Caco-2 (cell line): Measurements from ENCODE around the gene MSI1. TPM values are rescaled to one million over a fixed set of nuclear protein-coding genes. Genes with fewer than 3 reads are reported as not detected.
"Not testable (repeated sequence)": the region's sequence is repeated elsewhere in the genome, so short reads cannot be mapped to it uniquely, and the experiment has no call there.

Experiments
- BruUV-seq: library from RNA; stranded (reverse); fragments of 400-500 nt; replicated peaks from 2 replicates; lab custom pipeline; 2021; lab: Mats Ljungman, UMichigan
- CTCF ChIA-PET: fragments of 300-600 bp; sonication (Branson Sonifier 250); formaldehyde crosslinking; loops from one replicate; lab custom pipeline; 2022; ENCODE audit warnings: antibody characterized with exemption; lab: Charles Lee
- POLR2A ChIA-PET: fragments of 300-600 bp; sonication (Branson Sonifier 250); formaldehyde crosslinking; loops from one replicate; lab custom pipeline; 2022; ENCODE audit warnings: antibody characterized with exemption; lab: Charles Lee
- DNase-seq, 2 experiments: peaks; one replicate each; pipeline versions ENCODE4 v3.0.0 to v3.0.0-alpha.2; 2020 to 2022
- H3K27me3 ChIP-seq: replicated peaks from 2 replicates; pipeline ENCODE4 v1.6.0; 2011; ENCODE audit warnings: low read length; ENCODE audit not compliant: control insufficient read depth, insufficient read depth
- H3K36me3 ChIP-seq: 2 replicates; pipeline ENCODE4 v1.5.1; 2011; ENCODE audit warnings: low read length; ENCODE audit not compliant: control insufficient read depth, insufficient read depth
- H3K4me1 ChIP-seq: fragments of 250-450 bp; sonication (Bioruptor Pico); 2 replicates; pipeline ENCODE4 v1.5.1; 2020; ENCODE audit warnings: mild to moderate bottlenecking
- H3K4me3 ChIP-seq: 2 replicates; pipeline ENCODE4 v1.5.1; 2011; ENCODE audit warnings: low read depth, mild to moderate bottlenecking, control low read depth, low read length
- H3K9me3 ChIP-seq: fragments of 250-450 bp; sonication (Bioruptor Pico); 2 replicates; pipeline ENCODE4 v1.5.1; 2020; ENCODE audit warnings: mild to moderate bottlenecking, moderate library complexity
- H3K27ac Mint-ChIP-seq: one replicate; pipeline ENCODE4 v1.8.0; 2022; ENCODE audit warnings: mixed read lengths; ENCODE audit not compliant: unreplicated experiment
- H3K27me3 Mint-ChIP-seq: one replicate; pipeline ENCODE4 v1.8.0; 2022; ENCODE audit warnings: mixed read lengths; ENCODE audit not compliant: insufficient read depth, unreplicated experiment
- H3K36me3 Mint-ChIP-seq: one replicate; pipeline ENCODE4 v1.8.0; 2022; ENCODE audit warnings: mild to moderate bottlenecking, mixed read lengths; ENCODE audit not compliant: insufficient read depth, unreplicated experiment
- H3K4me1 Mint-ChIP-seq: one replicate; pipeline ENCODE4 v1.8.0; 2022; ENCODE audit warnings: low read depth, mixed read lengths; ENCODE audit not compliant: unreplicated experiment
- H3K4me3 Mint-ChIP-seq: one replicate; pipeline ENCODE4 v1.8.0; 2022; ENCODE audit warnings: mild to moderate bottlenecking, moderate library complexity, mixed read lengths; ENCODE audit not compliant: unreplicated experiment
- H3K9me3 Mint-ChIP-seq: one replicate; pipeline ENCODE4 v1.8.0; 2022; ENCODE audit warnings: mixed read lengths; ENCODE audit not compliant: unreplicated experiment
- intact Hi-C: fragments of 100-400 bp; cut with micrococcal nuclease; formaldehyde crosslinking; loops from one replicate; pipeline ENCODE4 v1.10.0; 2022; ENCODE audit not compliant: unreplicated experiment
- total RNA-seq: library from RNA; stranded (reverse); gene quantifications from 2 replicates; pipeline ENCODE4 v1.2.3, GENCODE V29; 2022
- TF ChIP-seq, protein P1 (sequence below), 2 experiments: fragments of 200-600 bp in 1 of 2; IDR thresholded peaks; 1 replicate in 1 of 2; 2 replicates in 1 of 2; pipeline versions ENCODE4 v1.5.1 to v1.8.0; 2011 to 2022; ENCODE audit warnings: antibody characterized with exemption in 1 of 2, control low read depth in 1 of 2, inconsistent platforms in 1 of 2, low read depth in 1 of 2, low read length in 1 of 2, mild to moderate bottlenecking in 1 of 2, moderate library complexity in 1 of 2; ENCODE audit not compliant: insufficient read depth in 1 of 2, severe bottlenecking in 1 of 2, unreplicated experiment in 1 of 2

MSI1 gene
- total RNA-seq, 1 experiment from 2014 or later = 24.8 TPM

DNA sequence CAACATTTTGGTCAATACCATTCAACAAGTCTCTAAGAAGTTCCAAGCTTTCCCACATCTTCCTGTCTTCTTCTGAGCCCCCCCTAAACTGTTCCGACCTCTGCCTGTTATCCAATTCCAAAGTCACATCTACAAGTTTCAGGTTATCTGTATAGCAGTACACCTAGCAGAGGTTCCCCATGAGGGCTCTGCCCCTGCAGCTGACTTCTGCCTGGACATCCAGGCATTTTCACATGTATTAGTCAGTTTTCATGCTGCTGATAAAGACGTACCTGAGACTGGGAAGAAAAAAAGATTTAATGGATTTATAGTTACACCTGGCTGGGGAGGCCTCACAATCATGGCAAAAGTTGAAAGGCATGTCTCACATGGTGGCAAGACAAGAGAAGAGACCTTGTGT is 31.2 kb downstream of the MSI1 start:
- POLR2A ChIA-PET = no interaction called here
- intact Hi-C loops = no loop called here
- H3K27me3 Mint-ChIP-seq = no peaks in the 10 kb centered on the region
- Histone ChIP-seq H3K4me1 (no peaks in the 10 kb centered on the region), H3K36me3 (no peaks in the 10 kb centered on the region), H3K4me3 (no peak overlapping the region), H3K9me3 (peaks cover 27% of the 10 kb centered on the region), H3K27me3 (no peaks in the 10 kb centered on the region)
- CTCF ChIA-PET = no interaction called here
- TF ChIP-seq, protein P1, sequence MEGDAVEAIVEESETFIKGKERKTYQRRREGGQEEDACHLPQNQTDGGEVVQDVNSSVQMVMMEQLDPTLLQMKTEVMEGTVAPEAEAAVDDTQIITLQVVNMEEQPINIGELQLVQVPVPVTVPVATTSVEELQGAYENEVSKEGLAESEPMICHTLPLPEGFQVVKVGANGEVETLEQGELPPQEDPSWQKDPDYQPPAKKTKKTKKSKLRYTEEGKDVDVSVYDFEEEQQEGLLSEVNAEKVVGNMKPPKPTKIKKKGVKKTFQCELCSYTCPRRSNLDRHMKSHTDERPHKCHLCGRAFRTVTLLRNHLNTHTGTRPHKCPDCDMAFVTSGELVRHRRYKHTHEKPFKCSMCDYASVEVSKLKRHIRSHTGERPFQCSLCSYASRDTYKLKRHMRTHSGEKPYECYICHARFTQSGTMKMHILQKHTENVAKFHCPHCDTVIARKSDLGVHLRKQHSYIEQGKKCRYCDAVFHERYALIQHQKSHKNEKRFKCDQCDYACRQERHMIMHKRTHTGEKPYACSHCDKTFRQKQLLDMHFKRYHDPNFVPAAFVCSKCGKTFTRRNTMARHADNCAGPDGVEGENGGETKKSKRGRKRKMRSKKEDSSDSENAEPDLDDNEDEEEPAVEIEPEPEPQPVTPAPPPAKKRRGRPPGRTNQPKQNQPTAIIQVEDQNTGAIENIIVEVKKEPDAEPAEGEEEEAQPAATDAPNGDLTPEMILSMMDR (IDR thresholded peaks at IDR 0.05; ENCODE audit: insufficient read depth in 1 of 2, low read depth in 1 of 2, low read length in 1 of 2, severe bottlenecking in 1 of 2, unreplicated experiment in 1 of 2) = no peak
- H3K4me1 Mint-ChIP-seq = no peaks in the 10 kb centered on the region
- peaks cover 8% of the 10 kb centered on the region for H3K36me3 Mint-ChIP-seq
- DNase-seq = no peak
- no peak overlapping the region for H3K4me3 Mint-ChIP-seq
- no TSS peak for BruUV-seq
- H3K27ac Mint-ChIP-seq = no peak overlapping the region
- peaks cover 37% of the 10 kb centered on the region for H3K9me3 Mint-ChIP-seq

DNA sequence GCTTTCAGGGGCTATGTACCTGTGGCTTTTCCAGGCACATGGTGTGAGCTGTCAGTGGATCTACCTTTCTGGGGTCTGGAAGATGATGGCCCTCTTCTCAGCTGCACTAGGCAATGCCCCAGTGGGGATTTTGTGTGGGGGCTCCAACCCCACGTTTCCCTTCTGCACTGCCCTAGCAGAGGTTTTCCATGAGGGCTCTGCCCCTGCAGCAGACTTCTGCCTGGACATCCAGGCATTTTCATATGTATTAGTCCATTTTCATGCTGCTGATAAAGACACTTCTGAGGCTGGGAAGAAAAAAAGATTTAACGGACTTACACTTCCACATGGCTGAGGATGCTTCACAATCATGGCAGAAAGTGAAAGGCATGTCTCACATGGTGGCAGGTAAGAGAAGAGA is 32.6 kb downstream of the MSI1 start:
- POLR2A ChIA-PET, H3K27ac Mint-ChIP-seq, CTCF ChIA-PET: not testable (repeated sequence)

DNA sequence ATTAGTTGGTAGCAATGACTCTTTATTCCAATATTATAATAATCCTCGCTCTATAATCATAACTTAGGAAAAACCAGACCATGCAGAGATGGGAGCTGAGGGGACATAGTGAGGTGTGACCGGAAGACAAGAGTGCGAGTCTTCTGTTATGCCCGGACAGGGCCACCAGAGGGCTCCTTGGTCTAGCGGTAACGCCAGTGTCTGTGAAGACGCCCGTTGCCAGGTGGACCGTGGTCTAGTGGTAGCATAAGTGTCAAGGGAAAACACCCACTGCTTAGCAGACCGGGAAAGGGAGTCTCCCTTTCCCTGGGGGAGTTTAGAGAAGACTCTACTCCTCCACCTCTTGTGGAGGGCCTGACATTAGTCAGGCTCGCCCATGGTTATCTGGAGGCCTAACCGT is 33.5 kb downstream of the MSI1 start:
- POLR2A ChIA-PET, H3K27ac Mint-ChIP-seq, H3K4me1 Mint-ChIP-seq, BruUV-seq, H3K4me3 ChIP-seq, H3K27me3 Mint-ChIP-seq, H3K36me3 Mint-ChIP-seq, H3K27me3 ChIP-seq, H3K36me3 ChIP-seq, CTCF ChIA-PET, H3K4me1 ChIP-seq, H3K4me3 Mint-ChIP-seq, intact Hi-C loops: not testable (repeated sequence)
- H3K9me3 Mint-ChIP-seq = peaks cover 37% of the 10 kb centered on the region
- peak in 1 of 2 experiments; percentile 25 for DNase-seq
- peaks cover 27% of the 10 kb centered on the region for H3K9me3 ChIP-seq

More for the DNA sequence above, 32.6 kb downstream of the MSI1 start:
- H3K27me3 ChIP-seq, H3K4me3 Mint-ChIP-seq, H3K4me1 Mint-ChIP-seq, BruUV-seq, H3K27me3 Mint-ChIP-seq, intact Hi-C loops, DNase-seq, H3K4me1 ChIP-seq, H3K36me3 Mint-ChIP-seq, H3K4me3 ChIP-seq, H3K36me3 ChIP-seq: not testable (repeated sequence)
- peaks cover 37% of the 10 kb centered on the region for H3K9me3 Mint-ChIP-seq
- peaks cover 27% of the 10 kb centered on the region for H3K9me3 ChIP-seq

DNA sequence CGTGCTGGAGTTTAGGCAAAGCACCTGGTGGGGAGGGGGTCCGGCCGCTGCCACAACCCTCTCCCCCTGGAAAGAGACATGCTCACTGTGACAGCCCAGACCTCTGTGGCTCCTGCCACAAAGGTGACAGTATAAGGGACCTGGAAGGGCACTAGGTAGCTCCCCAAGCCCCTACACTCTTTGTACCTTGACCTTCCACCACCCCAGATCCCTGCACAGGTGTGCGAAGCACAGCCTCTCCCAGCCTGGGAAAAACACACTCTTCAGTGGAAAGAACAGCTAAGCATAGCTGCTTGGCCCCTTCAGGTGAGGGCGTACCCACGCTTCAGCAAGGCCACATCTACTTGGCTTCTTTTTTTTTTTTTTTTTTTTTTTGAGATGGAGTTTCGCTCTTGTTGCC is 36.4 kb downstream of the MSI1 start:
- DNase-seq = no peak
- TF ChIP-seq, protein P1 (IDR thresholded peaks at IDR 0.05; ENCODE audit: insufficient read depth in 1 of 2, low read depth in 1 of 2, low read length in 1 of 2, severe bottlenecking in 1 of 2, unreplicated experiment in 1 of 2) = no peak
- peaks cover 4% of the 10 kb centered on the region for H3K36me3 Mint-ChIP-seq
- no peaks in the 10 kb centered on the region for H3K36me3 ChIP-seq
- BruUV-seq = no TSS peak
- CTCF ChIA-PET = interaction anchor here (0.7 kb wide), 1 partner anchor 328 kb away, joined by 6 read pairs; no protein-coding TSS in a partner anchor
- no peak overlapping the region for H3K4me3 Mint-ChIP-seq
- intact Hi-C loops = no loop called here
- H3K9me3 ChIP-seq = peaks cover 16% of the 10 kb centered on the region
- H3K4me1 ChIP-seq = no peaks in the 10 kb centered on the region
- POLR2A ChIA-PET = interaction anchor here (0.7 kb wide), 1 partner anchor 67 kb away, joined by 9 read pairs; the partner anchor contains the start of gene PXN
- H3K9me3 Mint-ChIP-seq = peaks cover 21% of the 10 kb centered on the region
- H3K27ac Mint-ChIP-seq = no peak overlapping the region
- no peaks in the 10 kb centered on the region for H3K27me3 Mint-ChIP-seq
- H3K4me1 Mint-ChIP-seq = no peaks in the 10 kb centered on the region
- H3K4me3 ChIP-seq = no peak overlapping the region
- no peaks in the 10 kb centered on the region for H3K27me3 ChIP-seq
